Cortex of kidney (tissue), 1 donor: ENCODE results near the gene GZF1.

ENCODE experiments used
- DNase-seq: peaks from one replicate; lab custom pipeline; 2025; lab: John Stamatoyannopoulos, UW

Gene GZF1

DNA sequence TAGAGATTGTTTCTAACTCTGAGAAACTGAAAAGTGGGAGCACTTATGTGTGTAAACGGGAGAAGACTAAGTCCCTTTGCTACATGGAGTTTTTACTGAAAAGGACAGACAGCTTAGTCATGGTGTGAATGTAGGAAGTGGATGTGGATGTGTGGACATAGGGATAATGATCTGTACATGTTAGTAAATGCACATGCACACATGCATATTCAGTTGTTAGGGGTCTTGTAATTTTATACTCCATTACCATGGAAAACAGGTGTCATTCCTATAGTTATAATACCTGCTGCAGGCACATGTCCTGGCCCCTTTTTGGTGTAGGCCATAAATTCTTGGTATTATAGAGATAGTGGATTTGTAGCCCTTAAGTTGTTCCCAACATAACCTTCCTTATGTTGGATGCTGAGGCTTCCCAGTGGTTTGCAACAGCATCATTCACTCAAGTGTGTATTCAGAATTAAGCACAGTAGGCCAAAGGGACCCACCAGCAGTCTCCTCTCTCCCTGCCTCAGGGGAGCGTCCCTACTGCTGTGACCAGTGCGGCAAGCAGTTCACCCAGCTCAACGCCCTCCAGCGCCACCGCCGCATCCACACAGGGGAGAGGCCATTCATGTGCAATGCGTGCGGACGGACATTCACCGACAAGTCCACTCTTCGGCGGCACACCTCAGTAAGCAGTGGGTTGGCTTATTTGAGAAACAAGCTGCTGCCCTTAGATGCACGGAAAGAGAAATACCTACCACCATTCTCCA, 7.3 kb downstream of the GZF1 start:
- DNase-seq, result no peak

DNA sequence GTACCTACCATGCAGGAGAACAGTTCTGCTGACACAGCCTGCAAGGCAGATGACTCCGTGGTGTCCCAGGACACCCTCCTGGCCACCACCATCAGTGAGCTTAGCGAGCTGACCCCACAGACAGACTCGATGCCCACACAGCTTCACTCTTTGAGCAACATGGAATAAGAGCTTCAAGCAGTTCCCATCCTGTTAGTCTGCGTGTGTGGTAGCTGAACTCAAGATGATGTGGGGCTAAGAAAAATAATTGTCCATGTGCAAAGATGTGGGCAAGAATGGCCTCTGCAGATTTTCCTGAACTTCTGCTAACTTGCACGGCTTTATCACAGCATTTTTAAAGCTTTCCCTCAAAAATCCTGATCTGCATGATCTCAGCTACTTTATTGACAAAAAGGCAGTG, 8.3 kb downstream of the GZF1 start:
- no peak for DNase-seq

DNA sequence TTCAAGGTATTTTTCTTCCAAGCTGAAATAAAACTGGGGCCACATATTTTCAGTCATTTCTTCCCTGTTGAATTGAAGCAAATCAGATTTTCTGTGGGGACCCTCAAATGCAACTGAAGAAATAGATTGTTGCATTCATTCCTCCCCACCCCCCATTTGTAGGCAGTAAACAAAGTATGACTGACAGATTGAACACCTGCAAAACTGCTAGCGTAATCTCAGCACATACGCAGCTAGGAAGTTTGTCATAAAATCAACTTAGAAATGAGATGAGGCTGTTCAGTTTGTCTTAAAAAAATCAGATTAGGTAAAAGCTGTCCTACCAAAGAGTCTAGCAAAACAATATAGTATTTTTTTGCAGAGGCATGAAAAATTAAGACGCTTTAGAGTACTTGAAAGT, 8.9 kb downstream of the GZF1 start:
- DNase-seq, result no peak

DNA sequence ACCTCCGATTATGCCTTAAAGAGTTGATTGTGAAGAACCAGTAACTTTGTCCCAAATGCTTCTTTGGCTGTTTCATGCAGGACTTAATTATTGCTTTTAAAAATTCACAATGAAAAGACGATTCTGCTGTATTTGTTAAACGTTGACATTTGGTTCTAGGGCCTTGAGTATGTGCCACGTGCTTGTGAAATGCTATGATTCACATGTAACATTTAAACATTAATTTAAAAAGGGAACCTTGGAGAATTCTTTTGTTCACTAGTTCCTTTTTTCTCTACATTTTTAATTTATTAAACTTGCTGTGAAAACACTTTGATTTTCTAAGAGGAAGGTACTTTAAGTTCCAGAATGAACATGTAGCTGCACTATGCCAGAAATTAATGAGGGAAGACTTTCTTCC, 9.5 kb downstream of the GZF1 start:
- no peak for DNase-seq

GRCh38 chr20:23374441-23374840, 12.5 kb downstream of the GZF1 start:
- no peak for DNase-seq

DNA sequence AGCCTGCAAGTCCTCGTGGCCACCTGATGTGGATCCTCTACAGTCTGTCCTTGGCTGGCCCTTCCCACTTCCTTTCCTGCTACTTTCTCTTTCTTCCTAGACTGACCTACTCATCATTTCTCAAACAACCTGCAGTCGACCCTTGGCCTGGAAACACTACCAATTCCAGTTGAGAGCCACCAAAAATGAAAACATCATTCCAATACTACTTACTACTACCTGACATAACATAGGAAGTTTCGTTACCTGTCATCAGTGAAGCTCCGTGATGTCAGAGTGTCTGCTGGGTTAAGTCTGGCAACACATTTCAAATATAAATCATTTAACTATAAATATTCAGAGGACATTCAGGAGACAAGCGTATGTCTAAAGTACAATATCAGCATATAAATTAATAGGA, 13.8 kb downstream of the GZF1 start:
- no peak for DNase-seq

DNA sequence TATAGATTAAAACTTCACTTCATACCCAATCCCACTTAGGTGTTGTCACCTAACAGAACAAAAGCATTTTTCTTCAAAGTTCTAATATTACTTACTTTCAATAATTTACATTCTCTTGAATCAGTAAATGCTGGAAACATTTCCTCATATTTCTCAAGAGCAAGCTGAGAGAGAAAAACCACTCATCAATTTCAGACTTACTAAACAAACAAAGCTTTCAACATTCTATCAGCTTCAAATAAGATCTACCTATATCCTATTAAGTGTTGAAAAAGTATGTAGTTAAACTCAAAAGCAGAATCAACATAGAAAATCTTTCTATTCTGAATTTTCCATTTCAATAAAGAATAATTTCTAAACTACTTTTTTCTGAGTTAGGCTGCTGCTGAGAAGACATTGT, 17.8 kb downstream of the GZF1 start:
- no peak for DNase-seq

GRCh38 chr20:23381876-23382275, 19.9 kb downstream of the GZF1 start:
- no peak for DNase-seq

DNA sequence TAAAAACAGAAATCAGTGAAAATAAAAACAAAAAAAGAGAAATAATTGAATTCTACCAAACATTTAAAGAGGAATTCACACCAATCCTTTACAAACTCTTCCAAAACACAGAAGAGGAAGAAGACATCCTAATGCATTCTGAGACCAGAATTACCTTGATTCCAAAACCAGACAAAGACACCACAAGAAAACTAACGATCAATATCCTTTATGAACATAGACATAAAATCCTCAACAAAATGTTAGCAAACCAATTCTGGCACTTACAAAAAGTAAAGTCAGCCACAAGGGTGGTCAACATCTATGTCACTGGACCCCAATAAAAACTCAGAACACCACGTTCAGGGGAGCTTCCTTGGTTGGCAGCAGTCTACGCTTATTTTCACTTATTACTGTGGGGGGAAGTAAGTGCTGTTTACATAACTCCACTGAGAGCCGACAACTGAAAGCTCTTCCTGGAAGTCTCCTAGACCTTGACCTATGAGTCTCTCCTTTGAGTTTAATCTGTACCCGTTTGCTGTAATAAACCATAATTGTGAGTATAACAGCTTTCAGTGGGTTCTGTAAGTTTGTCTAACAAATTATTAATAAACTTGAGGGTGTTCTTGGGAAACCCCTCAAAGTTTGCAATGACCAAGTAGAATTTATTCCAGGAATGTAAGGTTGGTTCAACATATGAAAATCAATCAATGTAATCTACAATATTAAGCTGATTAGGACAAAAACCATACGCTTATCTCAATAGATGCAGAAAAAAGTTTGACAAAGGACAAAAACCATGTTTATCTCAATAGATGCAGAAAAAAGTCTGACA, 24.5 kb downstream of the GZF1 start:
- no peak for DNase-seq

GRCh38 chr20:23387118-23387443, 25.1 kb downstream of the GZF1 start:
- DNase-seq, result no peak

DNA sequence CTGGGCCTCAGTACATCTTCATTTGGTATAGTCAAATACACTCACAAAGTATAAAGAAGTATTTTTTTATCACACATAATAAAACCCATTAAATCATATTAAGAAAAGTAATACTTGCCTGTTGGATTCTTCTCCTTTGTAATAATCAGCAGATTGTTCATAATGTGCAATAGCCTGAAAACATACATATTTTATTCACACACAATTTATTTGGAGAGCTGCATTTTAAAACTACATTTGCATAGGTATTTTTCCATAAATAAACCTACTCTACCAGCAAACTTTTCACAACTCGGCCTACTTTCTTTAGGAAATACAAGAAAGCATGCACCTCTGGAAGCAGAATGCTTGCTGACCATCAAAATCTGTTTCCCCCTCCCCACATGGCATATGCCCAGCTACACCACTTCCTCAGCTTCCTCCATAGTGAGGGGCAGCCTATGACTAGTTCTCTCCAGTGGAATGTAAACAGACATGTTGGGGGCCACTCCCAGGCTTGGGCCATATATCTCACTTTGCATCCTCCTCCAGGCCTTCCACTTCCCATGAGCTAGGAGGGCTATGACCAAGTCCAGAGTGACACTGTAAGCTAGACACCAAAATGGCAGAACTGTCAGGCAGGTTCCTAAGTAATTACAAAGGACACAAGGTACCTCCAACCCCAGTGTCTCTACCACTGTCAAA, 28.3 kb downstream of the GZF1 start:
- DNase-seq, result no peak

DNA sequence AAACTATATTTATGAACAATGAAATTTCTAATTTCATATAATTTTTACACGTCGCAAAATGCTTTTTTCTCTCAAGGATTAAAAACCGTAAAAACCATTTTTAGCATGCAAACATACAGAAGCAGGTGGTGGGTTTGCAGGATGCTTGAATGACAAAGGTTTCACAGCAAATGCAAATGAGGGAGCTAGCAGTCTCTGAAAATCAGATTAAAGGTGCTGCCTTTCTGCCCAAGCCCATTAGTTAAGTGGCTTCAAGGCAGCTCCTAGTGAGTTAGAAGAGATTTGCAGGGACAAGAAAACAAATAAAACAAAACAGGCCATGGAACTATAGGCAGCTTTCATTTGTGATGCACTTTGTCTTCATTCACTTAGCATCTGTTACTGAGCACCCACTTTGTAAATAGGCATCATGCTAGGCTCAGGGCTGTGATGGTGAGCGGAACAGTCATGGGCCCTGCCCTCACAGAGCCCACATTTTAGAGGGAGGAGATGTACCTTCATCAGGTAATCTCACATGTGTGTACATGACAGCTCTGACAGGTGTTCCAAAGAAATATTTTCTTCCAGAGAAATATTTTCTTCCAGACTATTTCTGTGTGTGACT, 29.8 kb downstream of the GZF1 start:
- no peak for DNase-seq

- DNase-seq, result no peak
These were observed 32.2 kb downstream of the GZF1 start for GRCh38 chr20:23393996-23394775.

- DNase-seq, result no peak
These were observed 35.1 kb downstream of the GZF1 start for GRCh38 chr20:23396950-23397627.

DNA sequence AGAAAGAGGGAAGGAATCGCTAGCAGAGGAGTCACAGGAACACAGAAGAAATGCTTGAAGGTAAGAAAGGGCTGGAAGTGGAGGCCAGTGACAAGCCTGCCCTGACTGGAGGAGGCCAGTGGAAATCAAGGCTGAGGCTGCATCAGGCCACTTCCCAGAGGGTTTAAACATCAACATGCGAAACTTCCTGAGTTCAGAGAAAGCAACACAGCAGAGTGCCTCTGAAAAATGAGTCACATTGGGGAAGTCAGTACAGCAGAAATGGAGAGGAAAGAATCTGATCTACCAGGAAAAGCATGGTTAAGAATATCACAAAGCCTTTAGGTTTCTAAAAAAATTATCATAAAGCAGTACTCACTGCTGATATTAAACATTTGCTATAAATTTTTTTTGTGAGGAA, 36.0 kb downstream of the GZF1 start:
- no peak for DNase-seq

GRCh38 chr20:23399568-23400241, 37.7 kb downstream of the GZF1 start:
- no peak for DNase-seq

- no peak for DNase-seq
These were observed 39.1 kb downstream of the GZF1 start for GRCh38 chr20:23401051-23401450.

GRCh38 chr20:23403751-23404150, 41.8 kb downstream of the GZF1 start:
- no peak for DNase-seq

- no peak for DNase-seq
These were observed 42.2 kb downstream of the GZF1 start for GRCh38 chr20:23404196-23404595.

- no peak for DNase-seq
These were observed 44.9 kb downstream of the GZF1 start for GRCh38 chr20:23406880-23407279.
